Stimulated activated CD8-positive, alpha-beta memory T cell treated with anti-CD3 and anti-CD28 coated beads, Interleukin-12 subunit alpha, Interleukin-12 subunit beta, amount 100 ng/mL, for 1 hour (primary cell): ENCODE data around the gene FBXL4.

ENCODE experiments used
- DNase-seq: peaks from one replicate; pipeline ENCODE4 v3.0.0-alpha.2; 2020; ENCODE audit warnings: low read depth

The FBXL4 gene

DNA sequence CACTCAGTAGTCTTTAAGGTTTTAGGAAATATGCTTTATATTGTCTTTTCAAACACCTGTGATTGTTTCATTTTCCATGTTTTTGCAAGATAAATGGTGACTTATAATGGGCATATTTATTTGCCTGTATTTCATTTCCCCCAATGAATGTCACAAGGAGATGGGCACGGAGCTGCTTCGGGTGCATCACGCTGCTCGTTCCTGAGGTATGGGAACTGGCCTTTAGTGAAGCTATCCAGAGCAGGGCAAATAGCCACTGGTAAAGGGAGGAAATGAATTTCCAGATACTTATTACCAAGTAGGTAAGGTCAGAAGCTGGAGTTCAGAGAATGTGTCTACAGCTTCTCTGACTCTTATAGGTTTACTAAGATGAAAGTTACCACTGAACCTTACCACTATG is 109.7 kb downstream of the FBXL4 start:
- DNase-seq, result no peak

- no peak for DNase-seq
Observed at GRCh38 chr6:98836962-98837944, 110.5 kb downstream of the FBXL4 start.

GRCh38 chr6:98836025-98836961 is 111.5 kb downstream of the FBXL4 start:
- DNase-seq, result no peak

DNA sequence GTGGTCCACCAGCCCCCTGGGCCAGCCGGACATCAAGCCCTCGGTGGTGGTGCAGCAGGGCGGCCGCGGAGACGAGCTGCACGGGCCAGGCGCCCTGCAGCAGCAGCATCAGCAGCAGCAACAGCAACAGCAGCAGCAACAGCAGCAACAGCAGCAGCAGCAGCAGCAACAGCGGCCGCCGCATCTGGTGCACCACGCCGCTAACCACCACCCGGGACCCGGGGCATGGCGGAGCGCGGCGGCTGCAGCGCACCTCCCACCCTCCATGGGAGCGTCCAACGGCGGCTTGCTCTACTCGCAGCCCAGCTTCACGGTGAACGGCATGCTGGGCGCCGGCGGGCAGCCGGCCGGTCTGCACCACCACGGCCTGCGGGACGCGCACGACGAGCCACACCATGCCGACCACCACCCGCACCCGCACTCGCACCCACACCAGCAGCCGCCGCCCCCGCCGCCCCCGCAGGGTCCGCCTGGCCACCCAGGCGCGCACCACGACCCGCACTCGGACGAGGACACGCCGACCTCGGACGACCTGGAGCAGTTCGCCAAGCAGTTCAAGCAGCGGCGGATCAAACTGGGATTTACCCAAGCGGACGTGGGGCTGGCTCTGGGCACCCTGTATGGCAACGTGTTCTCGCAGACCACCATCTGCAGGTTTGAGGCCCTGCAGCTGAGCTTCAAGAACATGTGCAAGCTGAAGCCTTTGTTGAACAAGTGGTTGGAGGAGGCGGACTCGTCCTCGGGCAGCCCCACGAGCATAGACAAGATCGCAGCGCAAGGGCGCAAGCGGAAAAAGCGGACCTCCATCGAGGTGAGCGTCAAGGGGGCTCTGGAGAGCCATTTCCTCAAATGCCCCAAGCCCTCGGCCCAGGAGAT is 112.4 kb downstream of the FBXL4 start:
- DNase-seq, result no peak

- peak; percentile 38 for DNase-seq
Observed at GRCh38 chr6:98834060-98835031, 113.4 kb downstream of the FBXL4 start, which contains the start of gene POU3F2. POU3F2 (plus strand) TSS chr6:98834574; CDS start chr6:98834874, 300 bp downstream.

DNA sequence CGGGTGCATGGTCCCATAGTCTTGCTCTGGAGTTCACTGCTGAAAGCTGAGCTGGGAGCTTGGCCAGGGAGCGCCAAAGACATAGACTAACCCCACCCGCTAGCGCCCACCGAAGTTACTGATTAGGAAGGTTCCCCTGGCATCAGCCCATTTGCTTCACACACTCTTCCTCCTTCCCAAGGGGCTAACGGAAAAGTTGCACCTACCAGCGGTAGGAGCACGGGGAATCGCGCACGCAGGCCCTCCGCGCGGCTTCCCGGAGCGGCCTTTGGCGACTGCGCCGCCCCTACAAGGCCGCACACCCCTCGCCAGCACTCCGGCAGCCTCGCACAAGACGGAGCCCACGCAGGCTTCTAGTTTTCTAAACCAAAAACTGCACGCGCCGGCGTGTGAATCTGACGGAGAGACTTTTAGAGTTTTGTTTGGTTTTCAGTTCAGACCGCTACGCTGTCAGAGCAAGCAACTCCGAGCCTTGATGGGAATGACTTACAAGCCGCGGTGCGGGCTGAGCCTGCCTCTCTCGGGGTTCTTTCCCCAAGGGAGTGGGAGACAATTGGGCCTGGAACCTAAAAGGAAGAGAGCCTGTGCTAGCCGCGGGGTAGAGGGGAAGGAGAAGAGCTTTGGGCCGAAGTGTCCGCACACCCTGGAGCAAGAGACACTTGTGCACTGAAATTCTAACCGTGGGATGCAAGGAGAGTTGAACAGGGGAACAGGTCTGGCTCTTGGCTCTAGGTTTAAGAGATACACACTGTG is 114.3 kb downstream of the FBXL4 start:
- no peak for DNase-seq

DNA sequence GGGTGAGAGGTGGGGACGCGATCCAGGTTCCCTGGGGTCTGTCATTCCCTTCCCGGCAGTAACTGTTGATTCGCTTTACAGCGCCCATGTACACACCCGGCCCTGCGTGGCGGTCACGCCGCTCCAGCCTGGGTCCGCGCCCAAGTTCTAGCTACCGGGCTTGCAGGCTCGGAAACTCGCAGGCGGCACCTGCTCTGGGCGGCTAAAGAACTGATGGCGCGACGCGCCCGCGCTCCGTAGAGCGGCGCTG is 114.8 kb downstream of the FBXL4 start:
- no peak for DNase-seq

- no peak for DNase-seq
Observed at GRCh38 chr6:98832284-98833056, 115.3 kb downstream of the FBXL4 start.

- no peak for DNase-seq
Observed at GRCh38 chr6:98831959-98832283, 115.8 kb downstream of the FBXL4 start.

DNA sequence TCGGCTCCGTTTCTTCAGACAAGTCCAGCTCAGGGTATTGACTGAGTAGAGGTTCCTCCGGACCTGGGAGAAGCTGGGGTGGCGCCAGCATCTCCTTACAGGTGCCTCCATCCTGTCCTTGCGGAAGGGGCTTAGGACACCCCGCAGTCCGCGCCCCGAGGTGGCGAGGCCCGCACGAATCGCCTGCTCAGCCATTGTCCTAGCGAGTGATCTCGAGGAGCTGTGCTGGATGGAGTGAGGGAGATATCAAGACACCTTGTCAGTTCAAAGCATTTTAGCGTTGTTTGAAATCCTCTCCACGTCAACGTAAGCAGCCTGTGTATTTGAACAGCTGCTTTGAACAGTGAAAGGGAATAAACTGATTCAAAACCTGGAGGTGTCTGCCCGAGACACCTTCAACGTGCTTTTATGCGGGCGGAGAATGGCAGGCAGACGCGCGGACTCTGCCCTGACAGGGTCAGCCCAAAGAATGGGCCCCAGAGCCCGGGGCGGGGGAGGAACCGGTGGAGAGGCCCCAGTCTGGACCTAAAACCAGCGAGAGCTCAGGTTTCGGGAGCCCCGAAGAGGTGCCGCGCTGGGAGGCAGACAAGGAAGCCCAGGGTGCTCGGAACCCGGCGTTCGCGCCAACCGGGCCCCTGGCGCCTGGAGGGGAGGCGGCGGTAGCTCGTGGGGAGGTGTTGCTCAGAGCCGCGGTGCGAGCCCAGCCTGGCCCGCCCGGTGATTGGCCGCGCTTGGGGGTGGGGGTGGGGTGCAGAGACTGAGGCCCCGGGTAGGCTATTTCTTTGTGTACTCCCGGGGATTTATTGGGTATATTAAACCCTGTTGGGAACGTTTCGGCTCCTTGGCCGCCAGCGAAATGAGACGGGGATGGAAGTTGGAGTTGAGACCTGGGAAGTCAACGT is 116.4 kb downstream of the FBXL4 start:
- no peak for DNase-seq

- no peak for DNase-seq
Observed at GRCh38 chr6:98830146-98830545, 117.6 kb downstream of the FBXL4 start.

DNA sequence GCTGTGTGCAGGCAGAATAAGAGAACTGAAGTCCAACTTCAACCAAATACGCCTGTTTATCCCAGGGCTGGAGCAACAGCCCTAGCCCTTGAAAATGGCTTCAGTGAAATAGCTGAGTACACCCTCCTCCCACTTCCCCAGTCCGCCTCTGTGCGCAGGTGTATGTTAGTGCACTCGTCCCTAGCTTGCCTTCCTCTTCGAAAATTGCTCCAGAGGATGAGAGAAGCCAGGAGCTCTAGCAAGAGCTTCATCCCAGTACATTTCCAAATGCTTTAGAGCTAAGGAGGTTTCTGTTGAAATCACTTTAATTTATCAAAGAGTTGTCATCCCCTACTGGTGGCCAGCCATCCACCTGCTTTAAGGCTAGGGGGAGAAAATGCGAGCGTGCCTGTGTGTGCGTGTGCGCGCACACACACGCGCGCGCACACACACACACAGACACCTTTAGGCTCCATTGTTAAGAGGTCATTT is 118.8 kb downstream of the FBXL4 start:
- no peak for DNase-seq

DNA sequence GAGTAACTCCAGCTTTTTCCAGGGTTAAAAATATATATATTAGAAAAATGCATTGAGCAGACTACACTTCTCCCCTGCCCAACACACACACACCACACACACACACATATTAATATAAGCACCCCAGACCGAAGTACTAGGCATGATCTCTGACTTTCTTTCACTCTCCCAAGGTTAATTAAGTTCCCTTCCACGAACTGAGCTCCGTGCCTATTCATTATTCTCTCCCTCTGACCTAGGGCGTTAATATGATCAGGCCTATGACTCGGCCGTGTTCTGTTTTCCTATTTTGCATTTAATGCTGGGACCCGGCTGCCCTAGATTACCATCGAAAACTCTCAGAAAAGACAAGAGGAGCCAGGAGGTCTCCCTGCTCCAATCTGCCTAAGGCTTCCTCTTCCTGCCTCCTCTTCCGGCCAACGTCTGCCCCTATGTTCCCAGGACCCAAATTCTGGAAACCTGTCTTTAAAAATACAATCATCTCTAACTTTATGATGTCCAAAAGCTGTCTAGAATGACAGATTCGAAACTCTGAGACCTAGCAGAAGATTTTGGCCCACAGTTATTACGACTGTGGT is 119.4 kb downstream of the FBXL4 start:
- no peak for DNase-seq

GRCh38 chr6:98827295-98828159 is 120.2 kb downstream of the FBXL4 start:
- DNase-seq, result no peak

GRCh38 chr6:98825600-98826230 is 122.0 kb downstream of the FBXL4 start:
- no peak for DNase-seq

GRCh38 chr6:98824902-98825599 is 122.7 kb downstream of the FBXL4 start:
- no peak for DNase-seq
